ENCODE measurements around the gene AHRR. TPM values are rescaled to one million over a fixed set of nuclear protein-coding genes. Genes with fewer than 3 reads are reported as not detected.
A peak's percentile ranks its signal among the peaks of the same experiment; 100 is the strongest.

The AHRR gene
- polyA plus RNA-seq, 3 donors: 0.15 TPM; not detected in 1

DNA sequence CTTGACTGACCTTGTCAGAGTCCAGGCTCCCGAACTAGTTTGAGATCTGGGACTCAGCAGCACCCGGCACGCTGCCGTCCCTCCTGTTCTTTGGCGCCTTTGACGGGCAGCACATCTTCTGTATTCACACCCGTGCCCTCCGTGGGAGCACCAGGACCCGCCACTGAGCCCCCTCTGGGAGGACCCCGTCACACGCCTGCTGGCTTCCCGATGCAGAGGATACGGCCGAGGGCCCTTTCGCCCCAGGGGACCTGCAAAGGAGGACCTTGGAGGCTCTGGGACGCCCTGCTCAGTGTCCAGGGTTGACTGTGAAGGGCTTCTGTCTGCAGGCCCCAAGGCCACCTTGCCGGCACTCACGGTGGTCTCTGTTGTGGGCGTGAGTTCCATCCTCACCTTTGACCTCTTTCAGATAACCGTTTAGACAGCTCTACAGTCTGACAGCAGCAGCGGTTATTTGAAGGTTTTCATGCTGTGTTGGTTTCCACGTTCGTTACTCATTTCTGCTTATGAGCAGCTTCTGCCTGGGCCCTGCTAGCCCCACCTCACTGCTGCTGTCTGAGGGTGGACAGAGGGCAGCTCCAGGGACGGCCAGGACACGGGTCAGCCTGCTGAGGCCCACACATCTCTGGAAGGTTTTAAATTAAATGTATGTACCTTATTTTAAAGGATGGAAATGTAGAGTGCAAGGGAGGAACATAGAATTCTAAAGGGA, 108.9 kb downstream of the AHRR start:
- no peaks in the 10 kb centered on the region for H4K20me1 ChIP-seq (ENCODE audit: insufficient read depth, low read length)
- H3K9me3 ChIP-seq (replicated peaks in 1 of 2; ENCODE audit: control insufficient read depth in 1 of 2, insufficient read depth in 1 of 2, low read length in 2 of 2): no peaks in the 10 kb centered on the region
- TF ChIP-seq CTCF (IDR thresholded peaks at IDR 0.05): no peak
- Mint-ChIP-seq H3K27ac (peak overlapping the region in 1 of 7 donors; percentile 50), H3K36me3 (no peaks in the 10 kb centered on the region), H3K27me3 (ENCODE audit: low read depth in 3 of 3) (peaks cover 13 to 16% (median 14%) of the 10 kb centered on the region in 3 donors), H3K4me3 (peak overlapping the region; percentile 36 to 37), H3K9me3 (peaks cover 0 to 4% (median 0%) of the 10 kb centered on the region in 7 donors), H3K4me1 (no peaks in the 10 kb centered on the region)
- no peak for DNase-seq
- no peak overlapping the region for H2AFZ ChIP-seq (ENCODE audit: insufficient read depth, low read depth, low read length, poor library complexity, severe bottlenecking)
- intact Hi-C loops (cut with micrococcal nuclease): loop anchor here in 1 of 2 donors (2.0 kb wide), 1 partner anchor 114 kb away; no protein-coding TSS in a partner anchor
- H3K4me1 ChIP-seq (ENCODE audit: control insufficient read depth in 1 of 2, insufficient read depth in 2 of 2, low read length in 2 of 2): no peaks in the 10 kb centered on the region
- H3K9ac ChIP-seq (ENCODE audit: insufficient read depth, low read length, poor library complexity, severe bottlenecking): no peak overlapping the region
- no peak overlapping the region for H3K4me3 ChIP-seq (replicated peaks in 1 of 3; ENCODE audit: low read depth in 2 of 3, low read length in 3 of 3)
- 97% methylated on average over 21 of the region's 25 CpGs for WGBS (ENCODE audit: insufficient coverage)
- H3K4me2 ChIP-seq (replicated peaks; ENCODE audit: extremely low read depth, low read length, poor library complexity, severe bottlenecking): no peak overlapping the region
- no peak overlapping the region for H3K27ac ChIP-seq (ENCODE audit: low read depth in 1 of 2, low read length in 2 of 2)
- no peaks in the 10 kb centered on the region for H3K79me2 ChIP-seq (ENCODE audit: insufficient read depth, low read length)
- no peaks in the 10 kb centered on the region for H3K36me3 ChIP-seq (replicated peaks in 1 of 2; ENCODE audit: control insufficient read depth in 1 of 2, insufficient read depth in 2 of 2, low read length in 2 of 2)
- H3K27me3 ChIP-seq (ENCODE audit: control insufficient read depth in 2 of 2, insufficient read depth in 2 of 2, low read length in 2 of 2): no peaks in the 10 kb centered on the region

DNA sequence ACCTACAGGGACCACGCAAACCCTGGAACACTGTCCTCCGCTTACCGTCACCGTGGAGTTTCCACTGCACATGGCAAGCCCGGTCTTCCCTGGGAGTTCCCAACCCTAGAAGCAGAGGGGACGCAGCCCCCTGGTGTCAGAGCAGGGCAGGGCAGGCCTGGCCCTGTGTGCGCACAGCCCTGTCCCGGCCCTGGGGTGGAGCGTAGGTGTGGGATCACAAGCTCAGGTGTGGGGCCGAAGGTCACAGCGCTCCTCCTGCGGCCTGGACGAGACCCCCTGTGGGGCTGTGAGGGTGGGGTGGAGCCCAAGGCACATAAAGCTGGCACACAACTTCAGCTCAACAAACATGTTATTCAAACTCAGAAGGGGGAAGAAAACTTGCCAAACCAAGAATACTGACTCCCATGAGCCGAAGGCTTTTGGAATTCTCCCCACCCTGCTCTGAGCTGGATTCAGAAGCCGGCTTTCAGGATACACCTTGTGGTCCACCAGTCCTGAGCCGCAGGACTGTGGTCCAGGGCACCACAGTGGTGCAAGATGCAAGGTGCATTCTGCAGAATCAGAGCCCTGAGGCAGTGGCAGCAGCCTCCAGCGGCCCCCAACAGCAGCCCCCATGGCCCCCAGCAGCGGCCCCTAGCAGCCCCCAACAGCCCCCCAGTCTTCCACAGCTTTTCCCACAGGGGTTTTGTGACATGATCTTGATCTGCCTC, 109.6 kb downstream of the AHRR start:
- Histone ChIP-seq H3K27ac (ENCODE audit: low read depth in 1 of 2, low read length in 2 of 2) (no peak overlapping the region), H3K9ac (ENCODE audit: insufficient read depth, low read length, poor library complexity, severe bottlenecking) (no peak overlapping the region), H4K20me1 (ENCODE audit: insufficient read depth, low read length) (no peaks in the 10 kb centered on the region), H3K4me2 (replicated peaks; ENCODE audit: extremely low read depth, low read length, poor library complexity, severe bottlenecking) (no peak overlapping the region), H3K36me3 (replicated peaks in 1 of 2; ENCODE audit: control insufficient read depth in 1 of 2, insufficient read depth in 2 of 2, low read length in 2 of 2) (no peaks in the 10 kb centered on the region), H2AFZ (ENCODE audit: insufficient read depth, low read depth, low read length, poor library complexity, severe bottlenecking) (no peak overlapping the region), H3K4me3 (replicated peaks in 1 of 3; ENCODE audit: low read depth in 2 of 3, low read length in 3 of 3) (no peak overlapping the region), H3K79me2 (ENCODE audit: insufficient read depth, low read length) (no peaks in the 10 kb centered on the region), H3K27me3 (ENCODE audit: control insufficient read depth in 2 of 2, insufficient read depth in 2 of 2, low read length in 2 of 2) (no peaks in the 10 kb centered on the region), H3K9me3 (replicated peaks in 1 of 2; ENCODE audit: control insufficient read depth in 1 of 2, insufficient read depth in 1 of 2, low read length in 2 of 2) (no peaks in the 10 kb centered on the region), H3K4me1 (ENCODE audit: control insufficient read depth in 1 of 2, insufficient read depth in 2 of 2, low read length in 2 of 2) (no peaks in the 10 kb centered on the region)
- no peaks in the 10 kb centered on the region for H3K36me3 Mint-ChIP-seq
- H3K27me3 Mint-ChIP-seq (ENCODE audit: low read depth in 3 of 3): peaks cover 12 to 17% (median 13%) of the 10 kb centered on the region in 3 donors
- no peak overlapping the region for H3K27ac Mint-ChIP-seq
- WGBS (ENCODE audit: insufficient coverage): 40% methylated on average over 13 of the region's 18 CpGs
- H3K4me1 Mint-ChIP-seq: no peaks in the 10 kb centered on the region
- H3K9me3 Mint-ChIP-seq: peaks cover 0 to 4% (median 0%) of the 10 kb centered on the region in 7 donors
- DNase-seq: peak in 2 of 3 donors; percentile 29 to 64
- no peak overlapping the region for H3K4me3 Mint-ChIP-seq
- intact Hi-C loops (cut with micrococcal nuclease): loop anchor here in 1 of 2 donors (2.0 kb wide), 1 partner anchor 114 kb away; no protein-coding TSS in a partner anchor
- peak; percentile 28 for TF ChIP-seq CTCF (IDR thresholded peaks at IDR 0.05)
